T-helper 22 cell (primary cell): ENCODE measurements around the gene DDX47.
"Not testable (repeated sequence)": the region's sequence is repeated elsewhere in the genome, so short reads cannot be mapped to it uniquely, and the experiment has no call there.

ENCODE experiments used
- DNase-seq: peaks from one replicate; pipeline ENCODE4 v3.0.0-alpha.2; 2020; ENCODE audit warnings: low read depth

The DDX47 gene

GRCh38 chr12:12872934-12873275, 59.8 kb downstream of the DDX47 start:
- DNase-seq: no peak

GRCh38 chr12:12874029-12874428, 60.9 kb downstream of the DDX47 start:
- DNase-seq: no peak

- not testable (repeated sequence) for DNase-seq
Observed at GRCh38 chr12:12875301-12875700, 62.2 kb downstream of the DDX47 start.

GRCh38 chr12:12877153-12877768, 64.1 kb downstream of the DDX47 start:
- DNase-seq: no peak

DNA sequence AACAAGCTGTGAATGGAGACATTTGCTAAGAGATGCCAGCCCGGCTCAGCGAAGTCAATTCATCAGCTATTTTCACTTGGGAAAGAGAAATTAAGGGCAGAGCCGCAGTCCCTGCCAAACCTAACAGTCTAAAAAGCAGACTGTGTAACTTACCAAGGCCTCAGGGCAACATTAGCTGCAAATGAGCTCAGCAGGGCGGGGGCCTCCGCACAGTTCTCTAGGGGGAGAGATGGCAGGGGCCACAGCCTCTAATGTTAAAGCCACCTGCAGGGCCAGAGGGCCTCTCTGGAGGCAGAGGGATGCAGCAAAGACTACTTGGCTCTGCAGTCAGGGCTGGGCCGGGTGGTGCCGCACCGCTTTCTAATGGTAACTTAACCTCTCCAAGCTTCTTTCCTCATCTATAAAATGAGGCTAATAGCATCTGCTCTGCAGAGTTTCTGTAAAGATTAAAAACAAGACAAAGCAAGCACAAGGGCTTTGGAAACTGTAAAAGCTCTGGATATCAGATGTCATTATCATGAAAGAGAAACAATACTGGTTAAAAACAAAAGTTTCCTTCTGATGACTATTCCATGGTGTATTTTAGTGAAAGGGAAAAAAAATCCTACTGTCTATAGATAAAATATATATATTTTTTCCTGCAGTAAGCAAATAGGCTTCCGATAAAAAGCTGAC, 64.8 kb downstream of the DDX47 start:
- no peak for DNase-seq
